OCI-LY1 (cell line): ENCODE results near the gene PTPN23.

Experiments
- CTCF ChIP-seq: fragments of 200-600 bp; sonication (generic), shearing (Covaris generic); IDR thresholded peaks from 2 replicates; pipeline ENCODE4 v1.5.1; 2017; ENCODE audit warnings: mild to moderate bottlenecking, antibody characterized with exemption, low read length, moderate library complexity, mixed read lengths
- EZH2 ChIP-seq: fragments of 200-600 bp; sonication (generic), shearing (Covaris generic); IDR thresholded peaks from 2 replicates; pipeline ENCODE4 v1.8.0; 2017; ENCODE audit warnings: borderline replicate concordance, mixed run types, mild to moderate bottlenecking, antibody characterized with exemption, low read length, moderate library complexity, mixed read lengths

- TF ChIP-seq CTCF (peak; percentile 89), EZH2 (no peak)
These were observed 40.0 kb downstream of the PTPN23 start for GRCh38 chr3:47420511-47421484.
